Panc1 (cell line): ENCODE results near the gene BCAS3. TPM values are rescaled to one million over a fixed set of nuclear protein-coding genes. Genes with fewer than 3 reads are reported as not detected.

Source experiments
- ATAC-seq: fragments of 200-7000 bp; cut with Tn5 transposase; 2 replicates; pipeline ENCODE4 v1.9.1; 2020; ENCODE audit warnings: mild to moderate bottlenecking, moderate library complexity
- BruUV-seq: library from RNA; stranded (reverse); fragments of 400-500 nt; replicated peaks from 2 replicates; lab custom pipeline; 2021; lab: Mats Ljungman, UMichigan
- CTCF ChIA-PET: fragments of 300-600 bp; sonication (Branson Sonifier 250); formaldehyde crosslinking; loops from one replicate; lab custom pipeline; 2022; ENCODE audit warnings: antibody characterized with exemption; lab: Charles Lee
- POLR2A ChIA-PET: fragments of 300-600 bp; sonication (Branson Sonifier 250); formaldehyde crosslinking; loops from one replicate; lab custom pipeline; 2022; ENCODE audit warnings: antibody characterized with exemption; lab: Charles Lee
- DNase-seq: peaks from one replicate; pipeline ENCODE4 v3.0.0-alpha.2; 2010; ENCODE audit warnings: low read depth, low spot score
- H3K27ac ChIP-seq: 2 replicates; pipeline ENCODE4 v1.5.1; 2011; ENCODE audit warnings: mild to moderate bottlenecking, low read length, inconsistent platforms
- H3K27me3 ChIP-seq: fragments of 200-500 bp; sonication (Bioruptor generic); 2 replicates; pipeline ENCODE4 v1.6.0; 2014; ENCODE audit warnings: low read length, inconsistent platforms; ENCODE audit not compliant: control insufficient read depth, insufficient read depth
- H3K36me3 ChIP-seq: fragments of 200-500 bp; sonication (Bioruptor generic); 2 replicates; pipeline ENCODE4 v1.5.1; 2014; ENCODE audit warnings: inconsistent platforms, mild to moderate bottlenecking, low read length, moderate library complexity; ENCODE audit not compliant: control insufficient read depth, insufficient read depth
- H3K4me1 ChIP-seq: 2 replicates; pipeline ENCODE4 v1.5.1; 2011; ENCODE audit warnings: inconsistent platforms, mild to moderate bottlenecking, low read length, moderate library complexity; ENCODE audit not compliant: control insufficient read depth, insufficient read depth
- H3K4me3 ChIP-seq, 2 experiments: 2 replicates each; pipeline ENCODE4 v1.5.1; 2011 to 2012; ENCODE audit warnings: low read depth in 2 of 2, low read length in 2 of 2, mild to moderate bottlenecking in 2 of 2, inconsistent platforms in 1 of 2, moderate library complexity in 1 of 2
- H3K9me3 ChIP-seq: fragments of 200-500 bp; sonication (Bioruptor generic); 2 replicates; pipeline ENCODE4 v1.5.1; 2014; ENCODE audit warnings: low read depth, mild to moderate bottlenecking, inconsistent platforms, low read length, moderate library complexity; ENCODE audit not compliant: control insufficient read depth, insufficient read depth
- CTCF ChIP-seq: fragments of 450-650 bp; IDR thresholded peaks from 2 replicates; pipeline ENCODE4 v1.5.1; 2017; ENCODE audit warnings: mild to moderate bottlenecking
- POLR2AphosphoS5 ChIP-seq: IDR thresholded peaks from 2 replicates; pipeline ENCODE4 v1.6.1; 2012; ENCODE audit warnings: mild to moderate bottlenecking, low read depth, low read length, moderate library complexity
- SIN3A ChIP-seq: IDR thresholded peaks from 2 replicates; pipeline ENCODE4 v1.6.1; 2012; ENCODE audit warnings: low read depth, mild to moderate bottlenecking, low read length, moderate library complexity, borderline replicate concordance; ENCODE audit not compliant: insufficient read depth
- TCF7L2 ChIP-seq: IDR thresholded peaks from 2 replicates; pipeline ENCODE4 v1.6.1; 2011; ENCODE audit warnings: mild to moderate bottlenecking, low read depth, low read length, inconsistent platforms
- in situ Hi-C: cut with HindIII; loops from 2 replicates; pipeline ENCODE4 v1.10.0; 2016; ENCODE audit warnings: low sequenced_read_pairs, low pct_unique_long_range_greater_than_20kb
- intact Hi-C: fragments of 100-400 bp; cut with micrococcal nuclease; formaldehyde crosslinking; loops from one replicate; pipeline ENCODE4 v1.10.0; 2022; ENCODE audit not compliant: unreplicated experiment
- total RNA-seq: library from RNA; stranded (reverse); gene quantifications from one replicate; pipeline ENCODE4 v1.2.1, GENCODE V29; 2021; ENCODE audit not compliant: unreplicated experiment
- TF ChIP-seq, protein P1 (sequence below), 2 experiments: IDR thresholded peaks; 2 replicates each; pipeline ENCODE4 v1.6.1; 2011 to 2012; ENCODE audit warnings: low read depth in 2 of 2, control low read depth in 1 of 2, low read length in 1 of 2, mild to moderate bottlenecking in 1 of 2, moderate library complexity in 1 of 2; ENCODE audit not compliant: insufficient read depth in 1 of 2

The BCAS3 gene
- total RNA-seq, 1 experiment from 2014 or later, result 9.3 TPM

- BruUV-seq, result no TSS peak
- no peak for DNase-seq
- intact Hi-C loops (no loop called here), in situ Hi-C loops (no loop called here)
- H3K9me3 ChIP-seq, result no peaks in the 10 kb centered on the region
- H3K4me1 ChIP-seq, result no peaks in the 10 kb centered on the region
- no peak overlapping the region for H3K4me3 ChIP-seq
- ChIA-PET POLR2A (interaction anchor here (0.6 kb wide), 1 partner anchor 107 kb away, joined by 7 read pairs; no protein-coding TSS in a partner anchor), CTCF (no interaction called here)
- H3K36me3 ChIP-seq, result no peaks in the 10 kb centered on the region
- no peak overlapping the region for H3K27ac ChIP-seq
- TF ChIP-seq POLR2AphosphoS5, result no peak
- no peak for TF ChIP-seq SIN3A
- no peak for TF ChIP-seq CTCF
- TF ChIP-seq TCF7L2, result no peak
- TF ChIP-seq, protein P1, sequence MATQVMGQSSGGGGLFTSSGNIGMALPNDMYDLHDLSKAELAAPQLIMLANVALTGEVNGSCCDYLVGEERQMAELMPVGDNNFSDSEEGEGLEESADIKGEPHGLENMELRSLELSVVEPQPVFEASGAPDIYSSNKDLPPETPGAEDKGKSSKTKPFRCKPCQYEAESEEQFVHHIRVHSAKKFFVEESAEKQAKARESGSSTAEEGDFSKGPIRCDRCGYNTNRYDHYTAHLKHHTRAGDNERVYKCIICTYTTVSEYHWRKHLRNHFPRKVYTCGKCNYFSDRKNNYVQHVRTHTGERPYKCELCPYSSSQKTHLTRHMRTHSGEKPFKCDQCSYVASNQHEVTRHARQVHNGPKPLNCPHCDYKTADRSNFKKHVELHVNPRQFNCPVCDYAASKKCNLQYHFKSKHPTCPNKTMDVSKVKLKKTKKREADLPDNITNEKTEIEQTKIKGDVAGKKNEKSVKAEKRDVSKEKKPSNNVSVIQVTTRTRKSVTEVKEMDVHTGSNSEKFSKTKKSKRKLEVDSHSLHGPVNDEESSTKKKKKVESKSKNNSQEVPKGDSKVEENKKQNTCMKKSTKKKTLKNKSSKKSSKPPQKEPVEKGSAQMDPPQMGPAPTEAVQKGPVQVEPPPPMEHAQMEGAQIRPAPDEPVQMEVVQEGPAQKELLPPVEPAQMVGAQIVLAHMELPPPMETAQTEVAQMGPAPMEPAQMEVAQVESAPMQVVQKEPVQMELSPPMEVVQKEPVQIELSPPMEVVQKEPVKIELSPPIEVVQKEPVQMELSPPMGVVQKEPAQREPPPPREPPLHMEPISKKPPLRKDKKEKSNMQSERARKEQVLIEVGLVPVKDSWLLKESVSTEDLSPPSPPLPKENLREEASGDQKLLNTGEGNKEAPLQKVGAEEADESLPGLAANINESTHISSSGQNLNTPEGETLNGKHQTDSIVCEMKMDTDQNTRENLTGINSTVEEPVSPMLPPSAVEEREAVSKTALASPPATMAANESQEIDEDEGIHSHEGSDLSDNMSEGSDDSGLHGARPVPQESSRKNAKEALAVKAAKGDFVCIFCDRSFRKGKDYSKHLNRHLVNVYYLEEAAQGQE (IDR thresholded peaks at IDR 0.05; ENCODE audit: insufficient read depth in 1 of 2, low read depth in 2 of 2, low read length in 1 of 2), result no peak
- no peaks in the 10 kb centered on the region for H3K27me3 ChIP-seq
- ATAC-seq, result no peak
Measured at GRCh38 chr17:61177351-61177750, 499.7 kb downstream of the BCAS3 start.

- no peaks in the 10 kb centered on the region for H3K4me1 ChIP-seq
- CTCF ChIA-PET, result no interaction called here
- no TSS peak for BruUV-seq
- H3K27me3 ChIP-seq, result no peaks in the 10 kb centered on the region
- DNase-seq (no peak), ATAC-seq (no peak)
- H3K4me3 ChIP-seq, result no peak overlapping the region
- intact Hi-C loops, result no loop called here
- H3K36me3 ChIP-seq, result no peaks in the 10 kb centered on the region
- H3K9me3 ChIP-seq, result no peaks in the 10 kb centered on the region
- in situ Hi-C loops, result no loop called here
- POLR2A ChIA-PET, result no interaction called here
- no peak overlapping the region; the same call in 1 of the 2 replicates for H3K27ac ChIP-seq
- TF ChIP-seq POLR2AphosphoS5 (no peak), CTCF (no peak), TCF7L2 (no peak), SIN3A (no peak)
- TF ChIP-seq, protein P1 (IDR thresholded peaks at IDR 0.05; ENCODE audit: insufficient read depth in 1 of 2, low read depth in 2 of 2, low read length in 1 of 2), result no peak
Measured at GRCh38 chr17:61178284-61178683, 500.6 kb downstream of the BCAS3 start.
